Islet of Langerhans (tissue), 1 donor: ENCODE measurements around the gene PITPNC1.
"Not testable (repeated sequence)": the region's sequence is repeated elsewhere in the genome, so short reads cannot be mapped to it uniquely, and the experiment has no call there.

Experiments
- FAIRE-seq: peaks from one replicate; lab custom pipeline; 2011; peaks lifted over from hg19 to GRCh38; lab: Jason Lieb, UNC

The PITPNC1 gene

DNA sequence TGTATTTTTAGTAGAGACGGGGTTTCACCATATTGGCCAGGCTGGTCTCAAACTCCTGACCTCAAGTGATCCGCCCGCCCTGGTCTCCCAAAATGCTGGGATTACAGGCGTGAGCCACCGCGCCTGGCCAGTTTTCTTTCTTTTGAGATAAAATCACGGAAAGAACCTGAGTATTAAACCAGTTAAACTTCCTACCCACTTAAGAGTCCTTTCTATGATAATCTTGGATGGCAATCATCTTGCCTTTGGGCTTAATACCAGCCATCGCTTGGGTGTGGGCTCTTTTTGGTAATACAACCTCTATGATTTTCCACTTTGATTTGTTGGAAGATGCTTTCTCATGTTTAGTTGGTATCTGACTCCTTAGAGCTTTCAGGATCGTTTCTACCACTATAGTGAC lies 24.0 kb downstream of the PITPNC1 start:
- no peak for FAIRE-seq

DNA sequence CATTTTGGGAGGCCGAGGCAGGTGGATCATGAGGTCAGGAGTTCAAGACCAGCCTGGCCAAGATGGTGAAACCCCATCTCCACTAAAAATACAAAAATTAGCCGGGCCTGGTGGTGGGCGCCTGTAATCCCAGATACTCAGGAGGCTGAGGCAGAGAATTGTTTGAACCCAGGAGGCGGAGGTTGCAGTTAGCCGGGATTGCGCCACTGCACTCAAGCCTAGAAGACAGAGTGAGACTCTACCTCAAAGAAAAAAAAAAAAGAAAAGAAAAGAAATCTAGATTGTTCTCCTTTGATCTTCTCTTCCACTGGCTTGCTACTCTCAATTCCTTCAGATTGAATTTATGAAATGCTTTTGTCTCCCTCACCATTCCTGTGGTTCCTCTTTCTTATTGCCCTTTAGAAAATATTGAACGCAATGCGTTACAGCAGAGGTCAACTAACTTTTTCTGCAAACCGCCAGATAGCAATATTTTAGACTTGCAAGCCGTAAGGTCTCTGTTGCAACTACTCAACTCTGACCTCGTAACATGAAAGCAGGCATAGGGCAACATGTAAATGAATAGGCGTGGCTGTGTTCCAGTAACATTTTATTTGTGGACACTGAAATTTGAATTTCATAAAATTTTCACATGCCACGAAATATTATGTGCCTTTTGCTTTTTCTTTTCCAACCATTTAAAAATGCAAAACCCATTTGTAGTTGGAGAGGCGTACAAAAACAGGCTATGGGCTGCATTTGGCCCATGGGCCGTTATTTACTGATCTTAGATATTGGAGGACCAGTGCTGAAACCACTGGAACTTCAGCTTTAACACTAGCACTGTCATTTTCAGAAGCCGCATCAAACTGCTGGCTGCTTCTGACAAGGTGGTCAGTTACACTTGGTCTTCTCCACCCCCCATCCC lies 24.8 kb downstream of the PITPNC1 start:
- FAIRE-seq: no peak

DNA sequence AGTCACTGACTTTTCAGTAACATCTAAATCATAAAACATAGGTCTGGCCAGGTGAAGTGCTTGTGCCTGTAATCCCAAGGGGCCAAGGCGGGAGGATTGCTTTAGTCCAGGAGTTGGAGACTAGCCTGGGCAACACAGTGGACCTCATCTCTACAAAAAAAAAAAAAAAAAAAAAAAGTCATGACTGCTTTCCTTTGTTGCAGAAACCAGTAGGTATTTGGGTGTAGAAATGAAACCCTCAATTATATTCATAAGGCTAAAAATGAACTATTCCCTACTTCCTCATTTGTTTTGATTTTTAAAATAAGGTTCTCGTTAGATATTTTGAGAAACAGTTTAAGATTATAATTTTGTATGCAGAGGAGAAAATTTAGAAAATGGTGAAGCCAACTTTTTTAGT lies 26.0 kb downstream of the PITPNC1 start:
- no peak for FAIRE-seq

DNA sequence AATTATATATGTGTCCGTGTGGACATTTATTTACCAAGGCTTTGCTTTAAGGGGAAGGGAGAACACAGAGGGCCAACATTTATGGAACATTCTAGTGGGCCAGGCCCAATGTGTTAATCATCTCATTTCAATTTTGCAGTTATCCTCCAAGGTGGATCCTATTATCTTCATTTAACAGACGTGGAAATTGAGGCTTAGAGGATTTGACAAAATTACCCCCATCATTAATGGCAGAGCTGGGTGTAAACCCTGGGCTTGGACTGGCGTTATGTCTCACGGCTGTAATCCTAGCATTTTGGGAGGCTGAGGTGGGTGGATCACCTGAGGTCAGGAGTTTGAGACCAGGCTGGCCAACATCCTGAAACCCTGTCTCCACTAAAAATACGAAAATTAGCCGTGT lies 26.4 kb downstream of the PITPNC1 start:
- no peak for FAIRE-seq

DNA sequence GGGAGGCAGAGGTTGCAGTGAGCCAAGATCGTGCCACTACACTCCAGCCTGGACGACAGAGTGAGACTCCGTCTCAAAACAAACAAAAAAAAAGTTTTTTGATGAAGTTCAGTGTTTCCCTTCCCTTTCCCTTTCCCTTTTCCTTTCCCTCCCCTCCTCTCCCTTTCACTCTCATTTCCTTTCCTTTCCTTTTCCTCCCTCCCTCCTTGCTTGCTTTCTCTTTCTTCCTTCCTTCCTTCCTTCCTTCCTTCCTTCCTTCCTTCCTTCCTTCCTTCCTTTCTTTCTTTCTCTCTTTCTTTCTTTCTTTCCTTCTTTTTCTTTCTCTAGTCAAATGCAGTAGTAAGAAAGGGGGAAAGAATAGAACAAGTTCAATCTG lies 31.4 kb downstream of the PITPNC1 start:
- not testable (repeated sequence) for FAIRE-seq

DNA sequence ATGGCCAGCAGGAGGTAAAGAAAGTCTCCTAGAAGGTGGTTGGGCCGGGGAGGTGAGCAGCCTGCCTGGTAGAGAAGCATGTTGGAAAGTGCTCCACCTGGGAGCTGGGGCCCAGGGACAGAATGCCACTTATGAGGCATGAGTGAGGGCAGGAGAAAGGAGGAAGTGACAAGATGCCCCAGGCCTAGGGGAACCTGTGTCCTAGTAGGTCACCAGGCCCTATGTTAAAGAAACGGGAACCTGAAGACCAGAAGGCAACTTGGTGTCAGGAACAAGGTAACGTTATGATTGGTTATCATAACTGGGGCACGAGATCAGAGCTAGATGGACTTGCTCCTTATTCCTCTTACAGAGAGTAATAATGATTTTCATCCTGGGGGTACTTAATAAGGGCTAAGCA lies 34.3 kb downstream of the PITPNC1 start:
- no peak for FAIRE-seq

DNA sequence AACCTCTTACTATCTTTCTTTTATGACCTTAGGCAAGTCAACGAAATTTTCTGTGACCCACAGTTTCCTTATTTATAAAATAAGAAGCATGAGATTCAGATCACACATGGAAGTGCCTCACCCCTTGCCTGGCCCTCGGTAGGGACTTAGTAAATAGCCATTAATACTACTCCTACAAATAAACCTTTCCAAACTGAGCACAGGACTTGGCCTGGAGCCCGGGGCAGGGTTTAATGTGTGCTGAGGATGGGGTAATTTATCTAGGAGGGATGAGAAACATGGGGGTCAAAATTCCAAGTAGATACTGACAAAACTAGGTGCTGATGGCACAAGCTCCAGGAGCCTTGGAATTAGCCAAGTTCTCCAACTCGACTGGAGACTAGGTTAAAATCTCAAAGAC lies 35.0 kb downstream of the PITPNC1 start:
- no peak for FAIRE-seq

DNA sequence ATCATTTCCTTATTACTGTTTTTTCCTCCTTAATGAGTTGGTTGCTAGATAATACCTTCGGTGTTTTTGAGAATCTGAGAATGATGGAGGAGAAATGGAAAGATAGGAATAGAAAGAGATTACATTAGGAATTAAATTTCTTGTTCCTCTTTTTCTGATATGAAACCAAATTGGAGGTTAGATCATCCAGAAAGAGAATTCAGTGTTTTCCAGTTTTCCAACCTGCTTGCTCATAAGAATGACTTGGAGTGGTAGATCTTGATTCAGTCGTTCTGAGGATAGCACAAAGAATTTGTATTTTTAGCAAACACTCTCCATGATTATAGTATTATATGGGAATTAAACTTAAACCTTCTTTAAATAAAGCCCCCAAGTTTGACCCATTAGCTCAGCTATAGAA lies 35.9 kb downstream of the PITPNC1 start:
- no peak for FAIRE-seq

DNA sequence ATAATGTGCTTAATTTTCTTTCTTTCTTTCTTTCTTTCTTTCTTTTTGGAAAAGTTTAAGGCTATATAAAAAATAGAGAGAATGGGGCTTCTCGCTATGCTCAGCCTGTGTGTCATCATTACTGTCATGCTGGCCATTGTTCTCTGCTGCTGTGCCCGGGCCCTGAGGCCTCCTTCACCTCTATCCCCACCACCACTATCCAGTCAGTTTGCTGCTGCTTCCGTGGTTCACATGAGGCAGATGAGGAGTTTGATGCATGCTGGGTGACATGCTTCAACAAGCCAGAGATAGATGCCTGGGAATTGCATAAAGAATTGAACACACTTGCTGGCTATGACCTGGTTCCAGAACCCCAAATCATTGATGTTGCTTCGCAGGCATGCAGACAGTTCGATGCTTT lies 36.3 kb downstream of the PITPNC1 start:
- no peak for FAIRE-seq

DNA sequence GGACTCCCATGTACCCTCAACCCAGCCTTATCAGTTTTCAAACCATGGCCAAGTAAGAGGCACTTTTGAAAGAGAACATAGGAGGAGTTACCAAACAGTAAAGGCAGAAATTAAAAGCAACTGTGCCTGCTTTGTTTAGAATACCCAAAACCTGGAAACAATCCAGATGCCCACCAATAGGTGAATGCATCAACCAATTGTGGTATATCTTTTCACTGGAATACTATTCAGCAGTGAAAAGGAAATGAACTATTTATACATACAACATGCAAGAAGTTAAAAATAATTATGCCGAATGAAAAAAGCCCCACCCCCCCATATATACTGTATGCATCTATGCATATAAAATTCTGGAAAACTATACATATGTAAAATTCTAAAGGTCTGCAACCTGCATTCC lies 37.0 kb downstream of the PITPNC1 start:
- FAIRE-seq: no peak

DNA sequence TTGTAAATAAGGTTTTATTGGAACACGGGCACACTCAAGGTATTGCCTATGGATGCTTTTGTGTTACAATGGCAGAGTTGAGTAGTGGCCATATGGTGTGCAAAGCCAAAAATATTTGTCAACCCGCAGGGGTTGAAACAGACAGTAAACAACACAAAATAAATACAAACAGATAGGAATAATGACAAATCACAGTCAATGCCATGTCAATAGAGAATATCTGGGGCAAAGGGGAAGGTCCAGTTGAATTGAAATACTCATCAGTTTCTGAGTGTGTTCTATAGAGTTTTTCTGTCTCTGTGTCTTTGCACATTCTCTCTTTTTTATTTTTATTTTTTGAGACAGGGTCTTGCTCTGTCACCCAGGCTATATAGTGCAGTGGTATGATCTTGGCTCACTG lies 37.5 kb downstream of the PITPNC1 start:
- no peak for FAIRE-seq

DNA sequence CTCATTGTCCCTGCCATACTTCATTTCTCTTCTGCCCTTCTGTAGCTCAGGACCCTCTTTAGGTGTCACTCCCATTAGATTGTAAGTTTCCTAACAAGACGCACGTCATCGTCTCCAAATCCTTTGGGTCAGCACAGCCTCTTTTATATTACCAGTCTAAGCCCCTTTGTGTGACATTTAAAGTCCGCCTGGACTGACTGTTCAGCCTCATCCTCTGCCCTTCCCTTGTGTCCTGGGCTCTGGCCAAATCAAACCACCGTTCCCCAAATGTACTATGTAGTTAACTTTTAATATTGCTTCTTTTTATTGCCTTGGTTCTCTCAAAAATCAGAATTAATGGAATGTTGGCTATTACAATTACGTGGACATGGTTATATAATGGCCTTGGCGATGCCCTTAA lies 38.2 kb downstream of the PITPNC1 start:
- FAIRE-seq: no peak

DNA sequence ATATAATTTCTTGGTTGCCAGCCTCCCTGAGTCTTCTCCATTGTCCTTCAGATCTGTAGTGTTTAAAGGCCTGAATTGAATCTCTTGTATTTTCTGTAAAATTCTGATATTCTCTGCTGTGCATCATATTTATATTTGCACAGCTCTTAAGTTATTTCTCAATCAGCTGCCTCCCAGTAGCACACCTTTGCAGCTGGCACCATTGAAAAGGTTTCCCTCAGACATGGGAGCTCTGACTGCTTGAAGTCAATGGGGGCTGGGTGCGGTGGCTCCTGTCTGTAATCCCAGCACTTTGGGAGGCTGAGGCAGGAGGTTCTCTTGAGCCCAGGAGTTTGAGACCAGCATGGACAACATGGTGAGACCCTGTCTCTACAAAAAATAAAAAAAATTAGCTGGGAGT lies 40.4 kb downstream of the PITPNC1 start:
- no peak for FAIRE-seq

DNA sequence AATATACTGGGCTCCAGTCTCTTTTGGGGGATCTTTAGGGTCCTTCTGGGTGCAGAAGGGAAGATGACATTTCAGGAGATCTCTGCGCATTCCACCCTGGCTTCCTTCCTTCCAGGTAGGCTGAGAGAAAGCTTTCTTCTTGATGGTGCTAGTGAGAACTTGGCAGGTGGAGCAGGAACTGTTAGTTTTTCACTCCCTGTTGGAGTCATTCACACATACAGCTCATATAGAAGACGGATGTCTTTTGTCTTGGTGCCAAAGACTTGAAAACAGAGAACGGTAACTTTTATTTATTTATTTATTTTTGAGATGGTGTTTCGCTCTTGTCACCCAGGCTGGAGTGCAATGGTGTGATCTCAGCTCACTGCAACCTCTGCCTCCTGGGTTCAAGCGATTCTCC lies 43.9 kb downstream of the PITPNC1 start:
- FAIRE-seq: no peak

DNA sequence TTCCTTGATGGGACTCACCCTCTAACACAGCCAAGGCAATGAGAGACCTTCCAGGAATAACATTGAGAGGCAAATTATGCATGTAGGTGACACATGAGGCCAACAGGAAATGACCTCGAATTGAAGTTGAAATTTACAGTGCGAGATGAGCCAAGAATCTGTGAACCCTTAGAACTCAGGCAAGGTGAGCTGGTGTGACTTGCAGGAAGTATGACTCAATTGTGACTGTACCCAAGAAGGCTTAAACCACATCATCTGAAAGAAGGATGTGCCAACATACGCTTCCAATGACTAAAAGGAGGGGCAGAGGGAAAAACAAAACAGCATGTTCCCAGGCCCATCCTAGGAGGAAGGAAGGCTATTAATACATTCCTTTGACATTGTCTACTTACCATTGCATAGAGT lies 44.8 kb downstream of the PITPNC1 start:
- FAIRE-seq: no peak

DNA sequence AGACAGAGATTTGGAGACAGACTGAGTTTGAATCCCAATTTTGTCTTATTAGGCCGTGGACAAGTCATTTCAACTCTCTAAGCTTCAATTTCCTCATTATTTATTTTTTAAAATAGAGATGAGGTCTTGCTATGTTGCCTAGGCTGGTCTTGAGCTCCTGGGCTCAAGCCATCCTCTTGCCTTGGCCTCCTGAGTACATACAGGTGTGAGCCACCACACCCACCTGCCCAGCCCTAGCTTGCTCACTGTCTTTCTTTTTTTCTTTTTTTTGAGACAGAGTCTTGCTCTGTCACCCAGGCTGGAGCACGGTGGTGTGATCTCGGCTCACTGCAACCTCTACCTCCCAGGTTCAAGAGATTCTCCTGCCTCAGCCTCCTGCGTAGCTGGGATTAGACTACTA lies 45.2 kb downstream of the PITPNC1 start:
- not testable (repeated sequence) for FAIRE-seq

DNA sequence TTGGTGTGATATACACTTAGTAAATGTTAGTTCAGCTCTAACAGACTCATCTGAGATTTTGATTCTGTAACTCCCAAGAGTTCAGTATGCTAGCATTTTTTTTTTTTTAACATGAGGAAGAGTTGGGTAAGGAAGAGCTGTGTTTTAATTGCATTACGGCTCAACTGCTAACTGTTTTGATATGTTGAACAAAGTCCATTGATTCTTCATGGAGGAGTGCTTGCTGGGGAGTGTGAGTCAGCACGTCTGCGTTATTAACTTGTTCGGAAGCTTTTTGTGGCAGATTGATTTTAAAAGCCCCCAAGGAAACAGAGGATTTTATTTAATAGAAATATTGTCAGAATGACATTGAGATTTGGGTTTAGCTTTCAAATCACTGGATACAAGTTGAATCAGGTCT lies 45.8 kb downstream of the PITPNC1 start:
- no peak for FAIRE-seq

DNA sequence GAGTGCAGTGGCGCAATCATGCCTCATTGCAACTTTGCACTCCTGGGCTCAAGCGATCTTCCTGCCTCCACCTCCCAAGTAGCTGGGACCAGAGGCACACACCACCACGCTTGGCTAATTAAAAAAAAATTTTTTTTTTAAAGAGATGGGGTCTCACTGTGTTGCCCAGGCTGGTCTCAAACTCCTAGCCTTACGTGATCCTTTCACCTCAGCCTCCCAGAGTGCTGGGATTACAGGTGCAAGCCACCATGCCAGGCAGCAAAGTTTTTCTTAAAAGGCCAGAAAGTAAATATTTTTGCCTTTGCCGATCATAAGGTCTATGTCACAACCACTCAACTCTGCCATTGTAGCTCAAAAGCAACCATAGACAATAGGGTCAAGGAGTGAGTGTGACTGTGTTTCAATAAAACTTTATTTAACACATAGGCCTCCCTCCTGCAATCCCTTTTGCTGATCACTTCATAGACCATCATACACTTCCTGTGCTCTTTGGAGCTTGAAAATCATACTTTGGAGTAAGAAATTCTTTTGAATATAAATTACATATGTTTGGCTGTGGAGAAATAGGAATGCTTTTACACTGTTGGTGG lies 48.6 kb downstream of the PITPNC1 start:
- no peak for FAIRE-seq

DNA sequence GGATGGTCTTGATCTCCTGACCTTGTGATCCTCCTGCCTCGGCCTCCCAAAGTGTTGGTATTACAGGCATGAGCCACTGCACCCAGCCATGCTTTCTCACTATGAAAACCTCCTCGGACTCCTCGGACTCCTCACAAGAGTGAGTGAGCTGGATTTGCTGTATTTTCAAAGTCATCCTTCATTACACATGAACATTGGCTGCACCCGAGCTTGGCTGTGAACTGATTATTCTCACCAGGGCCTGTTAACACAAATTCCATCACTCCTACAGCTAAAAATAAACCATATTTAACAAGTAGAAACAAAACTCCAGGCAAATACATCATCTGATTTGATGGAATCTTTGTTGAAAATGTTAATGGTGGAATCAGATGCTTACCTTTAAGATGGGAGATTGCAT lies 50.3 kb downstream of the PITPNC1 start:
- no peak for FAIRE-seq

DNA sequence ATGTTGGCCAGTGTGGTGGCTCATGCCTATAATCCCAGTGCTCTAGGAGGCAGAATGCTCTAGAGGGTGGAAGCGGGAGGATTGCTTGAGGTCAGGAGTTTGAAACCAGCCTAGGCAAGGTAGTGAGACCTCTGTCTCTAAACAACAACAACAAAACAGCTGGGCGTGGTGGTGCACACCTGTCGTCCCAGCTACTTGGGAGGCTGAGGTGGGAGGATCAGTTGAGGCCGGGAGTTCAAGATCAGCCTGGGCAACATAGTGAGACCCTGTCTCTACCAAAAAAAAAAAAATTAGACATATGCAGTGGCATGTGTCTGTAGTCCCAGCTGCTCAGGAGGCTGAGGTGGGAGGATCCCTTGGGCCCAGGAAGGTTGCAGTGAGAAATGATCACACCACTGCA lies 53.4 kb downstream of the PITPNC1 start:
- not testable (repeated sequence) for FAIRE-seq

DNA sequence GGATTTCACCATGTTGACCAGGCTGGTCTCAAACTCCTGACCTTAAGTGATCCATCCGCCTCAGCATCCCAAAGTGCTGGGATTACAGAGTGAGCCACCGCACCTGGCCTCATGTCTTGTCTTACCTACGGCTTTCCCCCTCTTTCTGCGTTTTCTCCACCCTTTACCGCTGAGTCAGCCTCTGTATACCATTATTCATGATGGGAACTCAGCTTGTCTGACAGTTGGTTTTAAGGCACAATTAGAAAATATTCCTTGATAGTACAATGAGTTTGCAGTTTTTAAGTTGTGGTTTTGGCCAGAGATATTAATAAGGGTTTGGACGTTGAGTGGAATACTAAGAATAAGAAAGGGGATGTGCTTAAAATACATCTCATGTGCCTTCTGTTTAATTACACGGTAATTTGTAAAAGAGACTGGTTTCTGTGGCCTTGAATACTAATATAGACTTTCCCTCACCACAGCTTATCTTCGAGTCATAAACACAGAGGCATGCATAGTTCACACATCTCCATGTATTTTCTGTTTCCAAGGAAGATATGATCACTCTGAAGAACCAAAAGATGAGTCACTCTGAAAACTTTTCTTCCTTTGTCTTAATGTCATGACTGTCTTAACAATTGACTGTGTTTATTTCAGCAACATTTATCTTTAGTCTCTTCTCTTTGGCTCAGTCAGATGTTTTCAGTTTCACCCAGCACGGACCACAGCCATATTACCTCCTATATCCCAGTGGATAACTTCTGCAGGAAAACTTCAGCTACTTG lies 54.4 kb downstream of the PITPNC1 start:
- no peak for FAIRE-seq

DNA sequence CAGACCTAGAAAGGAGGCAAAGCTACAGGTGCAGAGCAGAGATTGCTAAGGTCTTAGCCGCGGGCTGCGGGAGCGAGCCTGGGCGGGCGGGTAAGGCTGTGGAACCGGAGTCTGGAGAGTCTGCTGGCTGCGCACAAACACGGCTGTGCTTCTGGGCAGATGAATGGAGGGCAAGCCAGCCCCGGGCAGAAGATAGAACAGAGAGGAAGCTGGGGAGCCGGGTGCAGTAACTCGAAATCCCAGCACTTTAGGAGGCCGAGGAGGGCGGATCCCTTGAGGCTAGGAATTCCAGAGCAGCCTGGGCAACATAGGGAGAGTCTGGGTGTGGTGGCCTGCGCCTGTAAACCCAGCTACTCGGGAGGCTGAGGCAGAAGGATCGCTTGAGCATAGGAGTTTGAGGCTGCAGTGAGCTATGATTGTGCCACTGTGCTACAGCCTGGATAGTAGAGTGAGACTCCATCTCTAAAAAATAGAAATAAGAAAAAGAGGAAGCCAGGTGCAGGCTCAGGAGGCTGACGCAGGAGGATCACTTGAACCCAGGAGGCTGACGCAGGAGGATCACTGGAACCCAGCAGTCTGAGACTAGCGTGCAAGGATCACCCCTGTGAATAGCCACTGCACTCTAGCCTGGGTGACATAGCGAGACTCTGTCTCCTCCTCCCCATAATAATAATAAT lies 56.3 kb downstream of the PITPNC1 start:
- no peak for FAIRE-seq

DNA sequence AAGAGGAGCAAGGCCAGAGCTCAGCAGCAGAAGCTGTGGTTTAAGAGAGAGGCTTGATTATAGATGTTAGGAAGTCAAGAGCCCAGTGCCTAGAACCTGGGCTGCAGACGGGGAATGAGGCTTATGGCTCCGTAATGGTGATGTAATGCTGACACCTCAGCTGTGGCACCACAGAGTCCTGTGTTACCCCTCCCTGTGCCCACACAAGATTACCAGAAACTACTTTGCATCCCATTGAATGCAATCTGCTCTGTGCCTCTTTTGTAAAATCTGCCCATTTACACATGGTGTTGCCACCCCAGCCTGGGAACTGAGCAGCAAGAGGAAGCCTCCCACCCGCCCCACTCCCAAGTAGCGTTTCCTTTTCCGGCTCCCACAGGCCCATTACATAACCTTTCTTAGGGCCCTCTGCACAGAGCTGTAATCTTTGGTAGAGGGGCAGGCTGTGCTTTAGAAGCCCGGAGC lies 57.0 kb downstream of the PITPNC1 start:
- FAIRE-seq: no peak
